ENCODE results near the gene MIOX.

The MIOX gene

GRCh38 chr22:50508897-50509296 is 22.2 kb downstream of the MIOX start:
- TF ChIP-seq NFIC (IDR thresholded peaks at IDR 0.05) (no peak), RAD21 (IDR thresholded peaks at IDR 0.05; ENCODE audit: low read depth) (no peak), REST (IDR thresholded peaks at IDR 0.05; ENCODE audit: low read depth) (no peak), EP300 (IDR thresholded peaks at IDR 0.05; ENCODE audit: borderline replicate concordance) (no peak), TCF12 (IDR thresholded peaks at IDR 0.05; ENCODE audit: low read depth) (no peak), CREB1 (IDR thresholded peaks at IDR 0.05; ENCODE audit: low read depth) (no peak), MAX (IDR thresholded peaks at IDR 0.05) (no peak), TEAD4 (IDR thresholded peaks at IDR 0.05) (no peak), EGR1 (IDR thresholded peaks at IDR 0.05) (no peak), TAF1 (IDR thresholded peaks at IDR 0.05; ENCODE audit: low read depth) (no peak)

- TF ChIP-seq USF1 (IDR thresholded peaks at IDR 0.05) (no peak), CREB1 (IDR thresholded peaks at IDR 0.05; ENCODE audit: low read depth) (no peak), YY1 (IDR thresholded peaks at IDR 0.05; ENCODE audit: low read depth) (no peak), EGR1 (IDR thresholded peaks at IDR 0.05) (no peak), EP300 (IDR thresholded peaks at IDR 0.05; ENCODE audit: borderline replicate concordance) (no peak), CEBPB (IDR thresholded peaks at IDR 0.05) (no peak), TAF1 (IDR thresholded peaks at IDR 0.05; ENCODE audit: low read depth) (no peak), ZBTB7A (IDR thresholded peaks at IDR 0.05; ENCODE audit: low read depth) (no peak), NFIC (IDR thresholded peaks at IDR 0.05) (no peak), RAD21 (IDR thresholded peaks at IDR 0.05; ENCODE audit: low read depth) (no peak), FOXM1 (IDR thresholded peaks at IDR 0.05; ENCODE audit: borderline replicate concordance, low read depth) (no peak), TEAD4 (IDR thresholded peaks at IDR 0.05) (no peak), MAX (IDR thresholded peaks at IDR 0.05) (no peak)
Measured at GRCh38 chr22:50513175-50513574, 26.5 kb downstream of the MIOX start.

GRCh38 chr22:50516068-50516467 is 29.4 kb downstream of the MIOX start:
- TF ChIP-seq RAD21 (IDR thresholded peaks at IDR 0.05; ENCODE audit: low read depth), result no peak

- no peak for TF ChIP-seq RAD21 (IDR thresholded peaks at IDR 0.05; ENCODE audit: low read depth)
- no peak for TF ChIP-seq USF1 (IDR thresholded peaks at IDR 0.05)
- no peak for TF ChIP-seq EGR1 (IDR thresholded peaks at IDR 0.05)
- TF ChIP-seq CEBPB (IDR thresholded peaks at IDR 0.05), result no peak
- no peak for TF ChIP-seq MAX (IDR thresholded peaks at IDR 0.05)
- no peak for TF ChIP-seq NFIC (IDR thresholded peaks at IDR 0.05)
- TF ChIP-seq CREB1 (IDR thresholded peaks at IDR 0.05; ENCODE audit: low read depth), result no peak
- TF ChIP-seq ZBTB7A (IDR thresholded peaks at IDR 0.05; ENCODE audit: low read depth), result no peak
- TF ChIP-seq TEAD4 (IDR thresholded peaks at IDR 0.05), result no peak
- TF ChIP-seq TAF1 (IDR thresholded peaks at IDR 0.05; ENCODE audit: low read depth), result no peak
- no peak for TF ChIP-seq REST (IDR thresholded peaks at IDR 0.05; ENCODE audit: low read depth)
- TF ChIP-seq TCF12 (IDR thresholded peaks at IDR 0.05; ENCODE audit: low read depth), result no peak
Measured at GRCh38 chr22:50516891-50517290, 30.2 kb downstream of the MIOX start.

GRCh38 chr22:50517495-50518260 is 31.0 kb downstream of the MIOX start:
- TF ChIP-seq USF1 (IDR thresholded peaks at IDR 0.05) (no peak), YY1 (IDR thresholded peaks at IDR 0.05; ENCODE audit: low read depth) (no peak), FOXM1 (IDR thresholded peaks at IDR 0.05; ENCODE audit: borderline replicate concordance, low read depth) (no peak), TCF12 (IDR thresholded peaks at IDR 0.05; ENCODE audit: low read depth) (no peak), RAD21 (IDR thresholded peaks at IDR 0.05; ENCODE audit: low read depth) (no peak), TAF1 (IDR thresholded peaks at IDR 0.05; ENCODE audit: low read depth) (no peak), MAX (IDR thresholded peaks at IDR 0.05) (no peak), TEAD4 (IDR thresholded peaks at IDR 0.05) (no peak), EP300 (IDR thresholded peaks at IDR 0.05; ENCODE audit: borderline replicate concordance) (no peak), ZBTB7A (IDR thresholded peaks at IDR 0.05; ENCODE audit: low read depth) (no peak), CREB1 (IDR thresholded peaks at IDR 0.05; ENCODE audit: low read depth) (no peak), REST (IDR thresholded peaks at IDR 0.05; ENCODE audit: low read depth) (no peak), EGR1 (IDR thresholded peaks at IDR 0.05) (no peak)

All from Ishikawa (cell line).